Endothelial cell of umbilical vein (primary cell): ENCODE measurements around the gene HCN2. TPM values are rescaled to one million over a fixed set of nuclear protein-coding genes. Genes with fewer than 3 reads are reported as not detected.

Experiments used
- BruUV-seq: library from RNA; stranded (reverse); fragments of 400-500 nt; replicated peaks from 2 replicates; lab custom pipeline; 2021; lab: Mats Ljungman, UMichigan
- CTCF ChIA-PET: fragments of 300-600, 350-600 bp; sonication (Branson Sonifier 250); formaldehyde crosslinking; loops from one replicate; lab custom pipeline; 2021; ENCODE audit warnings: antibody characterized with exemption, inconsistent platforms; lab: Charles Lee
- POLR2A ChIA-PET: fragments of 300-600, 350-600 bp; sonication (Branson Sonifier 250); formaldehyde crosslinking; loops from one replicate; lab custom pipeline; 2021; ENCODE audit warnings: antibody characterized with exemption, inconsistent platforms; lab: Charles Lee
- DNase-seq: peaks from one replicate; pipeline ENCODE4 v3.0.0-alpha.2; 2011; ENCODE audit warnings: low read depth, low spot score
- FAIRE-seq: peaks from 2 replicates; lab custom pipeline; 2011; peaks lifted over from hg19 to GRCh38; lab: Jason Lieb, UNC
- H2AFZ ChIP-seq: 2 replicates; pipeline ENCODE4 v1.6.0; 2012; ENCODE audit warnings: low read depth, low read length, control low read depth, inconsistent platforms
- H3K27ac ChIP-seq: 2 replicates; pipeline ENCODE4 v1.5.1; 2011; ENCODE audit warnings: low read depth, mild to moderate bottlenecking, control low read depth, low read length, moderate library complexity; ENCODE audit not compliant: insufficient read depth
- H3K27me3 ChIP-seq, 2 experiments: 2 replicates each; pipeline versions ENCODE4 v1.6.0 to v1.6.1; 2011; ENCODE audit warnings: low read length in 2 of 2, mixed read lengths in 1 of 2; ENCODE audit not compliant: control insufficient read depth in 2 of 2, insufficient read depth in 2 of 2
- H3K36me3 ChIP-seq, 2 experiments: 2 replicates in 1 of 2; 3 replicates in 1 of 2; pipeline ENCODE4 v1.5.1; 2011; ENCODE audit warnings: low read length in 2 of 2, mild to moderate bottlenecking in 1 of 2, moderate library complexity in 1 of 2; ENCODE audit not compliant: control insufficient read depth in 2 of 2, insufficient read depth in 2 of 2; ENCODE audit errors: extremely low read depth in 1 of 2
- H3K4me1 ChIP-seq: 3 replicates; pipeline ENCODE4 v1.5.1; 2011; ENCODE audit warnings: mild to moderate bottlenecking, low read length; ENCODE audit not compliant: control insufficient read depth, insufficient read depth; ENCODE audit errors: extremely low read depth
- H3K4me2 ChIP-seq: 2 replicates; pipeline ENCODE4 v1.6.1; 2011; ENCODE audit warnings: low read length, control low read depth, mixed read lengths; ENCODE audit not compliant: insufficient read depth
- H3K4me3 ChIP-seq, 3 experiments: fragments of 200-600 bp in 1 of 3; sonication (generic), shearing (Covaris generic) in 1 of 3; replicated peaks in 1 of 3; 2 replicates each; pipeline ENCODE4 v1.5.1; 2011 to 2016; ENCODE audit warnings: control low read depth in 3 of 3, low read length in 3 of 3, mild to moderate bottlenecking in 2 of 3, inconsistent platforms in 1 of 3, low read depth in 1 of 3, moderate library complexity in 1 of 3; ENCODE audit not compliant: insufficient read depth in 1 of 3
- H3K79me2 ChIP-seq: 2 replicates; pipeline ENCODE4 v1.6.0; 2012; ENCODE audit warnings: low read length, inconsistent platforms; ENCODE audit not compliant: control insufficient read depth, insufficient read depth
- H3K9ac ChIP-seq: replicated peaks from 2 replicates; pipeline ENCODE3; 2011; ENCODE audit warnings: low read length, control low read depth; ENCODE audit not compliant: insufficient read depth; ENCODE audit errors: extremely low read depth
- H3K9me1 ChIP-seq: replicated peaks from 3 replicates; pipeline ENCODE4 v1.6.0; 2011; ENCODE audit warnings: mild to moderate bottlenecking, low read length; ENCODE audit not compliant: control insufficient read depth, insufficient read depth; ENCODE audit errors: extremely low read depth
- H3K9me3 ChIP-seq: replicated peaks from 2 replicates; pipeline ENCODE4 v1.5.1; 2012; ENCODE audit warnings: low read length, inconsistent platforms; ENCODE audit not compliant: control insufficient read depth, insufficient read depth
- H4K20me1 ChIP-seq: replicated peaks from 2 replicates; pipeline ENCODE3; 2011; ENCODE audit warnings: mild to moderate bottlenecking, low read length; ENCODE audit not compliant: control insufficient read depth, insufficient read depth; ENCODE audit errors: extremely low read depth
- CTCF ChIP-seq, 2 donors: IDR thresholded peaks; 1 replicate in 1 of 2; 2 replicates in 1 of 2; pipeline ENCODE4 v1.5.1; 2011; ENCODE audit warnings: low read length in 2 of 2, mild to moderate bottlenecking in 2 of 2, moderate library complexity in 2 of 2, control low read depth in 1 of 2, inconsistent platforms in 1 of 2, low read depth in 1 of 2; ENCODE audit not compliant: insufficient read depth in 1 of 2; ENCODE audit errors: extremely low read depth in 1 of 2
- EZH2 ChIP-seq: IDR thresholded peaks from 2 replicates; pipeline ENCODE4 v1.6.1; 2012; ENCODE audit warnings: borderline replicate concordance, low read depth, mild to moderate bottlenecking, moderate library complexity, low read length, inconsistent platforms; ENCODE audit not compliant: severe bottlenecking
- FOS ChIP-seq: IDR thresholded peaks from 2 replicates; pipeline ENCODE4 v1.6.1; 2011; ENCODE audit warnings: mild to moderate bottlenecking, low read length, moderate library complexity, borderline replicate concordance; ENCODE audit not compliant: insufficient read depth
- GATA2 ChIP-seq: IDR thresholded peaks from 2 replicates; pipeline ENCODE4 v1.7.0; 2011; ENCODE audit warnings: low read depth, mild to moderate bottlenecking, moderate library complexity, mixed read lengths, low read length; ENCODE audit not compliant: insufficient read length, insufficient read depth
- JUN ChIP-seq: IDR thresholded peaks from 2 replicates; pipeline ENCODE4 v1.6.1; 2011; ENCODE audit warnings: borderline replicate concordance, low read depth; ENCODE audit not compliant: insufficient read length, insufficient read depth
- MAX ChIP-seq: IDR thresholded peaks from 2 replicates; pipeline ENCODE4 v1.6.1; 2011; ENCODE audit not compliant: insufficient read depth, insufficient read length
- MYC ChIP-seq: IDR thresholded peaks from one replicate; pipeline ENCODE4 v1.6.1; 2011; ENCODE audit warnings: mild to moderate bottlenecking, low read depth, low read length
- POLR2A ChIP-seq: IDR thresholded peaks from 2 replicates; pipeline ENCODE4 v1.6.1; 2012; ENCODE audit warnings: low read depth, mild to moderate bottlenecking, control low read depth, low read length
- POLR2AphosphoS5 ChIP-seq: IDR thresholded peaks from 2 replicates; pipeline ENCODE4 v1.6.1; 2012; ENCODE audit warnings: low read depth, mild to moderate bottlenecking, control low read depth, low read length, moderate library complexity; ENCODE audit not compliant: insufficient read depth
- dilution Hi-C: fragments of 300-500 bp; cut with MboI; formaldehyde crosslinking; loops from one replicate; pipeline ENCODE4 v1.15.0; 2019; ENCODE audit warnings: low sequenced_read_pairs; ENCODE audit not compliant: extremely low pct_ligation_motif_present
- intact Hi-C: fragments of 100-400 bp; cut with micrococcal nuclease; formaldehyde crosslinking; loops from one replicate; pipeline ENCODE4 v1.10.0; 2022
- polyA plus RNA-seq, 4 experiments: library from polyadenylated mRNA; depleted of rRNA in 3 of 4; stranded (reverse) in 3 of 4; unstranded in 1 of 4; fragments of >200 nt; gene quantifications; 2 replicates each; pipeline versions ENCODE4 v1.2.1 to v1.2.3, GENCODE V29; 2011 to 2012; ENCODE audit warnings: missing spikeins in 1 of 4
- total RNA-seq: library from RNA; stranded (reverse); gene quantifications from 2 replicates; pipeline ENCODE4 v1.2.3, GENCODE V29; 2021

HCN2 gene
- total and polyA plus RNA-seq, 2 donors (not counting 3 experiments of a cell fraction or from before 2014, with no cell fraction given), result 0.18 to 0.53 TPM

GRCh38 chr19:658059-658839 lies 68.6 kb downstream of the HCN2 start:
- no peak overlapping the region for H3K9ac ChIP-seq
- CTCF ChIA-PET, result no interaction called here
- intact Hi-C loops, result no loop called here

GRCh38 chr19:658916-659839 lies 69.5 kb downstream of the HCN2 start:
- dilution Hi-C loops, result no loop called here

More at GRCh38 chr19:658059-658839, 68.6 kb downstream of the HCN2 start:
- H3K4me2 ChIP-seq, result no peak overlapping the region
- peaks cover 0 to 11% of the 10 kb centered on the region in 2 experiments for H3K36me3 ChIP-seq
- H3K27ac ChIP-seq, result no peak overlapping the region
- H4K20me1 ChIP-seq, result no peaks in the 10 kb centered on the region
- dilution Hi-C loops, result no loop called here
- no peaks in the 10 kb centered on the region for H3K27me3 ChIP-seq
- TF ChIP-seq GATA2 (no peak), FOS (no peak), MYC (no peak), MAX (no peak), POLR2AphosphoS5 (no peak), EZH2 (no peak)
- FAIRE-seq (no peak), DNase-seq (no peak)
- H2AFZ ChIP-seq, result no peak overlapping the region
- no peaks in the 10 kb centered on the region for H3K9me1 ChIP-seq
- H3K4me3 ChIP-seq, result no peak overlapping the region
- H3K4me1 ChIP-seq, result peaks cover 14% of the 10 kb centered on the region
- H3K9me3 ChIP-seq, result no peaks in the 10 kb centered on the region
- H3K79me2 ChIP-seq, result peaks cover 95% of the 10 kb centered on the region
- POLR2A ChIA-PET, result no interaction called here
- BruUV-seq, result no TSS peak

More at GRCh38 chr19:658916-659839, 69.5 kb downstream of the HCN2 start:
- H3K27ac ChIP-seq, result no peak overlapping the region
- H3K4me1 ChIP-seq, result peaks cover 19% of the 10 kb centered on the region
- POLR2A ChIA-PET, result no interaction called here
- no peaks in the 10 kb centered on the region for H3K9me1 ChIP-seq
- H3K27me3 ChIP-seq, result no peaks in the 10 kb centered on the region
- DNase-seq (no peak), FAIRE-seq (no peak)
- H4K20me1 ChIP-seq, result no peaks in the 10 kb centered on the region
- no TSS peak for BruUV-seq
- H3K4me2 ChIP-seq, result no peak overlapping the region
- no peak for TF ChIP-seq JUN
- no peak for TF ChIP-seq POLR2A
- TF ChIP-seq CTCF (IDR thresholded peaks at IDR 0.05; ENCODE audit: extremely low read depth in 1 of 2, insufficient read depth in 1 of 2, low read depth in 1 of 2, low read length in 2 of 2), result no peak
- no peak overlapping the region for H2AFZ ChIP-seq
- H3K9me3 ChIP-seq, result no peaks in the 10 kb centered on the region
- H3K36me3 ChIP-seq, result peaks cover 0 to 10% of the 10 kb centered on the region in 2 experiments
- H3K79me2 ChIP-seq, result peaks cover 85% of the 10 kb centered on the region
- no peak overlapping the region for H3K4me3 ChIP-seq
- no peak overlapping the region for H3K9ac ChIP-seq
- CTCF ChIA-PET, result no interaction called here
- intact Hi-C loops, result no loop called here
